AG04450 (cell line): ENCODE data around the gene UAP1. TPM values are rescaled to one million over a fixed set of nuclear protein-coding genes. Genes with fewer than 3 reads are reported as not detected.
"Not testable (repeated sequence)": the region's sequence is repeated elsewhere in the genome, so short reads cannot be mapped to it uniquely, and the experiment has no call there.

ENCODE experiments used
- CTCF ChIA-PET: fragments of 300-600, 350-600 bp; formaldehyde crosslinking; extraction: SDS; loops from one replicate; lab custom pipeline; 2022; ENCODE audit warnings: antibody characterized with exemption, inconsistent platforms; lab: Charles Lee
- POLR2A ChIA-PET: fragments of 350-600 bp; formaldehyde crosslinking; extraction: SDS; loops from one replicate; lab custom pipeline; 2021; ENCODE audit warnings: antibody characterized with exemption, inconsistent platforms; lab: Yijun Ruan, JAX
- DNase-seq: peaks from one replicate; pipeline ENCODE4 v3.0.0-alpha.2; 2011; ENCODE audit warnings: low read depth, low spot score
- H3K27ac ChIP-seq: one replicate; pipeline ENCODE4 v1.5.1; 2012; ENCODE audit warnings: low read depth, low read length, control low read depth
- H3K27me3 ChIP-seq: one replicate; pipeline ENCODE4 v1.6.0; 2012; ENCODE audit warnings: low read length; ENCODE audit not compliant: control insufficient read depth, insufficient read depth
- H3K4me3 ChIP-seq: 2 replicates; pipeline ENCODE4 v1.5.1; 2011; ENCODE audit warnings: mild to moderate bottlenecking, low read depth, low read length, control low read depth
- H3K9me3 ChIP-seq: 2 replicates; pipeline ENCODE4 v1.5.1; 2012; ENCODE audit warnings: low read length; ENCODE audit not compliant: control insufficient read depth, insufficient read depth
- CTCF ChIP-seq: IDR thresholded peaks from 2 replicates; pipeline ENCODE4 v1.5.1; 2011; ENCODE audit warnings: low read depth, low read length, control low read depth, inconsistent platforms
- polyA plus RNA-seq: library from polyadenylated mRNA; depleted of rRNA; stranded (reverse); fragments of >200 nt; gene quantifications from 2 replicates; pipeline ENCODE4 v1.2.3, GENCODE V29; 2011

Gene UAP1
- polyA plus RNA-seq, 1 experiment, result 85.7 TPM

GRCh38 chr1:162599451-162599850 is 37.9 kb downstream of the UAP1 start:
- POLR2A ChIA-PET, result no interaction called here
- CTCF ChIA-PET, result interaction anchor here (9.1 kb wide), 1 partner anchor 14 kb away, joined by 74 read pairs; no protein-coding TSS in a partner anchor

GRCh38 chr1:162603117-162603516 is 41.6 kb downstream of the UAP1 start:
- ChIA-PET POLR2A (interaction anchor here (0.6 kb wide), 1 partner anchor 42 kb away, joined by 3 read pairs; the partner anchor contains the start of gene UAP1), CTCF (interaction anchor here (0.9 to 9.1 kb wide), 2 partner anchors 10 to 23 kb away, joined by 3 to 74 read pairs; no protein-coding TSS in a partner anchor)
- not testable (repeated sequence) for H3K27ac ChIP-seq, H3K4me3 ChIP-seq, DNase-seq, H3K27me3 ChIP-seq, H3K9me3 ChIP-seq

More at GRCh38 chr1:162599451-162599850, 37.9 kb downstream of the UAP1 start:
- no peak for TF ChIP-seq CTCF
- H3K4me3 ChIP-seq, result no peak overlapping the region
- no peak for DNase-seq
- no peak overlapping the region for H3K27ac ChIP-seq
- H3K9me3 ChIP-seq, result no peaks in the 10 kb centered on the region
- H3K27me3 ChIP-seq, result no peaks in the 10 kb centered on the region

- POLR2A ChIA-PET, result interaction anchor here (0.5 to 1.9 kb wide), 9 partner anchors 9 to 801 kb away, joined by 3 to 17 read pairs (median 4); partner anchors contain the start of genes DDR2 and UAP1
- Histone ChIP-seq H3K4me3 (no peak overlapping the region), H3K9me3 (no peaks in the 10 kb centered on the region), H3K27me3 (no peaks in the 10 kb centered on the region), H3K27ac (no peak overlapping the region)
- no peak for TF ChIP-seq CTCF
- CTCF ChIA-PET, result interaction anchor here (0.7 to 9.1 kb wide), 6 partner anchors 8 to 195 kb away, joined by 3 to 74 read pairs (median 4); no protein-coding TSS in a partner anchor
- DNase-seq, result peak; percentile 86
These were observed 43.9 kb downstream of the UAP1 start for GRCh38 chr1:162605225-162605927.

GRCh38 chr1:162609306-162609705 is 47.8 kb downstream of the UAP1 start:
- no peak for DNase-seq
- CTCF ChIA-PET, result no interaction called here
- Histone ChIP-seq H3K4me3 (no peak overlapping the region), H3K27ac (no peak overlapping the region), H3K27me3 (no peaks in the 10 kb centered on the region), H3K9me3 (no peaks in the 10 kb centered on the region)
- POLR2A ChIA-PET, result no interaction called here
- no peak for TF ChIP-seq CTCF

- Histone ChIP-seq H3K27me3 (no peaks in the 10 kb centered on the region), H3K27ac (no peak overlapping the region), H3K4me3 (no peak overlapping the region), H3K9me3 (peaks cover 5% of the 10 kb centered on the region; the same call in 1 of the 2 replicates)
- no peak for TF ChIP-seq CTCF
- CTCF ChIA-PET, result interaction anchor here (0.5 to 3.4 kb wide), 58 partner anchors 11 to 805 kb away, joined by 3 to 83 read pairs (median 4); partner anchors contain the start of gene DDR2
- POLR2A ChIA-PET, result interaction anchor here (1.1 to 2.2 kb wide), 2 partner anchors 17 to 78 kb away, joined by 3 to 7 read pairs; no protein-coding TSS in a partner anchor
- DNase-seq, result no peak
These were observed 51.3 kb downstream of the UAP1 start for GRCh38 chr1:162612606-162613400.
